H1 (cell line): ENCODE data around the gene BABAM2. TPM values are rescaled to one million over a fixed set of nuclear protein-coding genes. Genes with fewer than 3 reads are reported as not detected.

Experiments used
- CTCF ChIA-PET: fragments of 300-600 bp; sonication (Branson Sonifier 250); formaldehyde crosslinking; loops from one replicate; lab custom pipeline; 2021; ENCODE audit not compliant: partially characterized antibody; lab: Charles Lee
- POLR2A ChIA-PET: fragments of 300-600 bp; sonication (Branson Sonifier 250); formaldehyde crosslinking; loops from one replicate; lab custom pipeline; 2021; ENCODE audit warnings: inconsistent platforms; ENCODE audit not compliant: partially characterized antibody; lab: Charles Lee
- DNase-seq, 2 experiments: peaks; one replicate each; pipeline versions ENCODE4 v3.0.0 to v3.0.0-alpha.2; 2010 to 2022; ENCODE audit warnings: low spot score in 2 of 2, low read depth in 1 of 2, mixed read lengths in 1 of 2
- FAIRE-seq: peaks from 2 replicates; lab custom pipeline; 2011; peaks lifted over from hg19 to GRCh38; lab: Jason Lieb, UNC
- H2AFZ ChIP-seq: 2 replicates; pipeline ENCODE4 v1.8.1; 2012; ENCODE audit warnings: low read length, inconsistent platforms
- H2AK5ac ChIP-seq: 2 replicates; pipeline ENCODE4 v1.6.1; 2013; ENCODE audit warnings: low read depth, low read length
- H2BK120ac ChIP-seq: replicated peaks from 2 replicates; pipeline ENCODE3; 2013; ENCODE audit warnings: low read depth, low read length, inconsistent platforms
- H2BK12ac ChIP-seq: 2 replicates; pipeline ENCODE4 v1.6.1; 2013; ENCODE audit warnings: low read depth, low read length
- H2BK15ac ChIP-seq: 2 replicates; pipeline ENCODE4 v1.6.1; 2013; ENCODE audit warnings: low read length
- H2BK20ac ChIP-seq: 2 replicates; pipeline ENCODE4 v1.6.1; 2013; ENCODE audit warnings: low read length
- H2BK5ac ChIP-seq: 2 replicates; pipeline ENCODE4 v1.6.1; 2013; ENCODE audit warnings: low read depth, low read length
- H3K14ac ChIP-seq: 2 replicates; pipeline ENCODE4 v1.6.1; 2013; ENCODE audit warnings: inconsistent platforms; ENCODE audit not compliant: insufficient read length
- H3K18ac ChIP-seq: 2 replicates; pipeline ENCODE4 v1.6.1; 2013; ENCODE audit warnings: low read length; ENCODE audit errors: extremely low read depth
- H3K23ac ChIP-seq: 2 replicates; pipeline ENCODE4 v1.6.1; 2013; ENCODE audit warnings: inconsistent platforms; ENCODE audit not compliant: insufficient read length
- H3K23me2 ChIP-seq: 2 replicates; pipeline ENCODE4 v1.6.1; 2013; ENCODE audit warnings: low read depth, low read length
- H3K27ac ChIP-seq: 2 replicates; pipeline ENCODE4 v1.6.1; 2011; ENCODE audit warnings: low read depth, low read length, inconsistent platforms
- H3K27me3 ChIP-seq, 4 experiments: replicated peaks in 1 of 4; 1 replicate in 1 of 4; 2 replicates in 3 of 4; pipeline versions ENCODE4 v1.6.1 to v1.8.1; 2011 to 2013; ENCODE audit warnings: low read length in 3 of 4, mild to moderate bottlenecking in 3 of 4, inconsistent platforms in 2 of 4, mixed read lengths in 2 of 4, moderate library complexity in 1 of 4; ENCODE audit not compliant: control insufficient read depth in 3 of 4, insufficient read depth in 3 of 4; ENCODE audit errors: extremely low read depth in 1 of 4
- H3K36me3 ChIP-seq, 4 experiments: 2 replicates each; pipeline versions ENCODE4 v1.6.1 to v1.8.1; 2011 to 2013; ENCODE audit warnings: mild to moderate bottlenecking in 4 of 4, low read length in 3 of 4, moderate library complexity in 2 of 4, control low read depth in 1 of 4, inconsistent platforms in 1 of 4; ENCODE audit not compliant: insufficient read depth in 4 of 4, control insufficient read depth in 2 of 4
- H3K4ac ChIP-seq: replicated peaks from 2 replicates; pipeline ENCODE3; 2013; ENCODE audit warnings: low read length, low read depth, mixed read lengths, inconsistent platforms; ENCODE audit not compliant: insufficient read length
- H3K4me1 ChIP-seq, 4 experiments: replicated peaks in 1 of 4; 1 replicate in 1 of 4; 2 replicates in 3 of 4; pipeline versions ENCODE4 v1.6.1 to v1.8.1; 2011 to 2013; ENCODE audit warnings: low read length in 3 of 4, inconsistent platforms in 2 of 4, mixed read lengths in 1 of 4; ENCODE audit not compliant: insufficient read depth in 4 of 4, control insufficient read depth in 3 of 4
- H3K4me2 ChIP-seq, 2 experiments: 2 replicates each; pipeline versions ENCODE4 v1.6.1 to v1.8.1; 2011 to 2013; ENCODE audit warnings: low read depth in 2 of 2, low read length in 2 of 2, control low read depth in 1 of 2, inconsistent platforms in 1 of 2, mild to moderate bottlenecking in 1 of 2; ENCODE audit not compliant: insufficient read depth in 1 of 2
- H3K4me3 ChIP-seq, 4 experiments: fragments of 200-600, 300-600 bp in 1 of 4; sonication (generic), shearing (Covaris generic), sonication (Bioruptor Twin) in 1 of 4; 2 replicates each; pipeline versions ENCODE4 v1.5.1 to v1.8.1; 2011 to 2016; ENCODE audit warnings: low read length in 4 of 4, low read depth in 3 of 4, control low read depth in 2 of 4, inconsistent platforms in 2 of 4, mild to moderate bottlenecking in 2 of 4, mixed read lengths in 1 of 4, moderate library complexity in 1 of 4; ENCODE audit not compliant: insufficient read depth in 2 of 4; ENCODE audit errors: extremely low read depth in 1 of 4
- H3K56ac ChIP-seq: replicated peaks from 2 replicates; pipeline ENCODE3; 2013; ENCODE audit warnings: low read depth, mild to moderate bottlenecking, mixed read lengths, low read length, inconsistent platforms; ENCODE audit not compliant: insufficient read length
- H3K79me1 ChIP-seq: 2 replicates; pipeline ENCODE4 v1.6.1; 2013; ENCODE audit warnings: low read depth, low read length, control low read depth
- H3K79me2 ChIP-seq, 2 experiments: 2 replicates each; pipeline versions ENCODE4 v1.6.1 to v1.8.1; 2012 to 2013; ENCODE audit warnings: low read length in 2 of 2, mild to moderate bottlenecking in 2 of 2, inconsistent platforms in 1 of 2; ENCODE audit not compliant: insufficient read depth in 2 of 2, control insufficient read depth in 1 of 2
- H3K9ac ChIP-seq, 4 experiments: replicated peaks in 1 of 4; 1 replicate in 1 of 4; 2 replicates in 3 of 4; pipeline versions ENCODE4 v1.6.1 to v1.8.1; 2011 to 2013; ENCODE audit warnings: low read depth in 3 of 4, low read length in 3 of 4, control low read depth in 2 of 4, mild to moderate bottlenecking in 2 of 4, moderate library complexity in 2 of 4, inconsistent platforms in 1 of 4; ENCODE audit errors: extremely low read depth in 1 of 4
- H3K9me3 ChIP-seq, 2 experiments: 2 replicates each; pipeline versions ENCODE4 v1.6.1 to v1.8.1; 2012 to 2013; ENCODE audit warnings: mild to moderate bottlenecking in 2 of 2, moderate library complexity in 2 of 2, control low read depth in 1 of 2, inconsistent platforms in 1 of 2, low read depth in 1 of 2, low read length in 1 of 2, mixed read lengths in 1 of 2; ENCODE audit not compliant: insufficient read depth in 2 of 2
- H4K20me1 ChIP-seq, 2 experiments: replicated peaks in 1 of 2; 2 replicates each; pipeline versions ENCODE3 to v1.8.1; 2011 to 2013; ENCODE audit warnings: inconsistent platforms in 2 of 2, low read length in 2 of 2, mild to moderate bottlenecking in 1 of 2; ENCODE audit not compliant: insufficient read depth in 2 of 2, control insufficient read depth in 1 of 2
- H4K5ac ChIP-seq: 2 replicates; pipeline ENCODE4 v1.6.1; 2013; ENCODE audit warnings: low read length, low read depth, mixed read lengths, inconsistent platforms; ENCODE audit not compliant: insufficient read length
- H4K8ac ChIP-seq: 2 replicates; pipeline ENCODE4 v1.8.0; 2013; ENCODE audit warnings: mild to moderate bottlenecking, moderate library complexity, low read length, inconsistent platforms; ENCODE audit not compliant: insufficient read depth; ENCODE audit errors: extremely low read depth
- H4K91ac ChIP-seq: replicated peaks from 2 replicates; pipeline ENCODE3; 2013; ENCODE audit warnings: low read length, mixed read lengths, inconsistent platforms; ENCODE audit not compliant: insufficient read length
- ASH2L ChIP-seq: fragments of 200-600, 300-600 bp; sonication (generic); IDR thresholded peaks from one replicate; pipeline ENCODE4 v1.7.1; 2017; ENCODE audit warnings: low read length
- BCL11A ChIP-seq, 2 experiments: IDR thresholded peaks; one replicate each; pipeline ENCODE4 v1.6.1; 2011; ENCODE audit warnings: low read depth in 2 of 2, low read length in 2 of 2, mild to moderate bottlenecking in 2 of 2
- CBX5 ChIP-seq: fragments of 300-800, 300-1000 bp; sonication (generic); IDR thresholded peaks from 2 replicates; pipeline ENCODE4 v1.7.1; 2016; ENCODE audit warnings: antibody characterized with exemption, low read length, low read depth
- CBX8 ChIP-seq: fragments of 300-800, 300-1000 bp; sonication (generic); IDR thresholded peaks from 2 replicates; pipeline ENCODE4 v1.7.1; 2016; ENCODE audit warnings: low read depth, low read length, borderline replicate concordance
- CHD2 ChIP-seq: IDR thresholded peaks from 2 replicates; pipeline ENCODE4 v1.6.1; 2012; ENCODE audit warnings: low read length, improper control_type of control experiment
- GABPA ChIP-seq: IDR thresholded peaks from 2 replicates; pipeline ENCODE4 v1.6.1; 2011; ENCODE audit warnings: mild to moderate bottlenecking, low read length, moderate library complexity, borderline replicate concordance; ENCODE audit not compliant: insufficient read depth
- KDM4A ChIP-seq: IDR thresholded peaks from one replicate; pipeline ENCODE4 v1.7.1; 2012; ENCODE audit warnings: low read depth, mild to moderate bottlenecking, moderate library complexity, low read length, inconsistent platforms; ENCODE audit not compliant: severe bottlenecking
- POLR2AphosphoS5 ChIP-seq: IDR thresholded peaks from 2 replicates; pipeline ENCODE4 v1.6.1; 2011; ENCODE audit warnings: low read depth, low read length
- SAP30 ChIP-seq: fragments of 300-600 bp; sonication (generic); IDR thresholded peaks from 2 replicates; pipeline ENCODE4 v1.7.1; 2012; ENCODE audit warnings: low read length, moderate library complexity, mild to moderate bottlenecking, inconsistent platforms; ENCODE audit not compliant: insufficient read depth, insufficient replicate concordance
- SP2 ChIP-seq: IDR thresholded peaks from 2 replicates; pipeline ENCODE4 v1.6.1; 2012; ENCODE audit warnings: mild to moderate bottlenecking, low read length, inconsistent platforms
- WGBS, 2 experiments: shearing (Covaris generic) in 1 of 2; methylation state at CpG; one replicate each; pipeline versions ENCODE4 v1.1.6 to v1.1.7; 2013 to 2015; ENCODE audit warnings: low lambda C conversion rate in 2 of 2, mixed read lengths in 2 of 2, inconsistent platforms in 1 of 2, low coverage in 1 of 2, missing lambda C conversion rate in 1 of 2; ENCODE audit not compliant: insufficient replicate concordance in 2 of 2, insufficient coverage in 1 of 2, insufficient read length in 1 of 2; ENCODE audit errors: extremely low coverage in 1 of 2, missing lambda C conversion rate in 1 of 2; 5-methylcytosine and 5-hydroxymethylcytosine counted together
- polyA plus RNA-seq, 7 experiments: library from polyadenylated mRNA; depleted of rRNA in 3 of 7; stranded (reverse) in 5 of 7; unstranded in 2 of 7; fragments of >200 nt in 5 of 7; fragments of 200-250 nt in 2 of 7; gene quantifications; 1 replicate in 5 of 7; 2 replicates in 1 of 7; 4 replicates in 1 of 7; pipeline versions ENCODE4 v1.2.1 to v1.2.3, GENCODE V29; 2011 to 2013; ENCODE audit warnings: missing spikeins in 2 of 7, mixed read lengths in 2 of 7
- total RNA-seq: library from RNA; stranded (reverse); fragmentation: NEBNext Ultra II Directional; extraction: Animal tissue kit (Norgen Biotek cat#: 25700); gene quantifications from 2 replicates; pipeline ENCODE4 v1.2.1, GENCODE V29; 2021
- TF ChIP-seq, protein P1 (sequence below): IDR thresholded peaks from 2 replicates; pipeline ENCODE4 v1.6.1; 2012; ENCODE audit warnings: inconsistent platforms

The BABAM2 gene
- total and polyA plus RNA-seq, 2 of the 8 experiments (the other 6 are each of a cell fraction or from before 2014, with no cell fraction given): 15.8 to 20.9 TPM

DNA sequence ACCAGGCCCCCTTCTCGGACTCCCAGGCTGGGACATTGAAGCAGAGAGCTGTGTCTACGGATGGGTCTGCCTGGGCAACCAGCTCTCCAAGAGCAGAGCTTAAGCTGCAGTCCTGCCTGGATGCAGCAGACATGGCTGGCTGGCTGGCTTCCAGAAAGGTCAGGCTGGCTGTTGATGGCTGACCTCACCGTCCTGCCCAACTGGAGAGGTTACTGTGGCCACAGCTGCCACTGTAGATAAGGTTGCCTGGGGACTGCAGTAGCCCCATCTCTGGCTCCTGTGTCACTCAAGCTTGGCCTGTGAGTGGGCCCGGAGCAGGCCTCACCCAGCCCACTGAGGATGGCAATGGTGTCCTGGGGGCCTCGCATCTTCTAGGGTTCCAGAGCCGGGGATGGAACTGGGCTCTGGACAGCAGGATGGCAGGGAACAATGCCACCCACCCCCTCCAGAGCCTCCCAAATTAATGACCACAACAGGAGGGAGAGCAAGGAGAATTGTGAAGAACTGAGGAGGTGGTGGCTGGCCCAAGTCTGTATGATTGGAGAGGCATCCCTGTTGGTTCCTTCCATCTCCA is 465.1 kb downstream of the BABAM2 start:
- no peak overlapping the region for H2AK5ac ChIP-seq
- H3K18ac ChIP-seq: no peak overlapping the region
- ChIA-PET CTCF (interaction anchor here (1.0 to 1.1 kb wide), 2 partner anchors 14 to 16 kb away, joined by 4 read pairs; no protein-coding TSS in a partner anchor), POLR2A (no interaction called here)
- H3K79me1 ChIP-seq: no peaks in the 10 kb centered on the region
- H4K8ac ChIP-seq: peak overlapping the region; percentile 15; the same call in 1 of the 2 replicates
- no peak overlapping the region for H2AFZ ChIP-seq
- H3K23ac ChIP-seq: no peak overlapping the region
- H3K23me2 ChIP-seq: no peaks in the 10 kb centered on the region
- H3K4me2 ChIP-seq: no peak overlapping the region
- H3K27ac ChIP-seq: no peak overlapping the region
- H3K4me3 ChIP-seq: no peak overlapping the region
- H3K27me3 ChIP-seq: no peaks in the 10 kb centered on the region
- TF ChIP-seq GABPA (no peak), CBX5 (no peak), POLR2AphosphoS5 (no peak), CHD2 (no peak), SAP30 (no peak), SP2 (no peak), CBX8 (no peak), KDM4A (no peak), ASH2L (no peak), BCL11A (IDR thresholded peaks at IDR 0.05; ENCODE audit: low read depth in 2 of 2, low read length in 2 of 2) (no peak)
- TF ChIP-seq, protein P1, sequence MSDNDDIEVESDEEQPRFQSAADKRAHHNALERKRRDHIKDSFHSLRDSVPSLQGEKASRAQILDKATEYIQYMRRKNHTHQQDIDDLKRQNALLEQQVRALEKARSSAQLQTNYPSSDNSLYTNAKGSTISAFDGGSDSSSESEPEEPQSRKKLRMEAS: no peak
- H4K20me1 ChIP-seq: no peaks in the 10 kb centered on the region
- no peak for DNase-seq
- H3K4me1 ChIP-seq: peaks cover 0 to 6% (median 2%) of the 10 kb centered on the region in 4 experiments; a peak in 5 of 7 replicates
- 0 out of 2 replicates have a peak overlapping the region, but pooled peaks have one; percentile 17 for H2BK12ac ChIP-seq
- no peak overlapping the region for H3K4ac ChIP-seq
- H3K56ac ChIP-seq: no peak overlapping the region
- H4K5ac ChIP-seq: no peak overlapping the region
- no peak for FAIRE-seq
- H3K14ac ChIP-seq: no peak overlapping the region
- H2BK5ac ChIP-seq: no peak overlapping the region
- no peaks in the 10 kb centered on the region for H3K9me3 ChIP-seq
- H3K36me3 ChIP-seq: no peaks in the 10 kb centered on the region
- no peak overlapping the region for H3K9ac ChIP-seq
- no peak overlapping the region for H2BK120ac ChIP-seq
- no peaks in the 10 kb centered on the region for H3K79me2 ChIP-seq
- no peak overlapping the region for H2BK20ac ChIP-seq
- WGBS, 2 experiments: 88% methylated on average over 6 of the region's 6 CpGs; no CpG with 5 or more reads in 1 of the 2 experiments
- H2BK15ac ChIP-seq: no peak overlapping the region; the same call in 1 of the 2 replicates
- H4K91ac ChIP-seq: no peak overlapping the region
